ENCODE results near the gene RELT.

- TF ChIP-seq POLR2AphosphoS5 (IDR thresholded peaks at IDR 0.05; ENCODE audit: borderline replicate concordance, low read depth, low read length): no peak
- no peak for TF ChIP-seq EZH2 (IDR thresholded peaks at IDR 0.05)
- no peak for TF ChIP-seq FOXP2 (optimal IDR thresholded peaks at IDR 0.05; ENCODE audit: control extremely low read depth, extremely low read length, insufficient read depth)
Measured at GRCh38 chr11:73376803-73377629, 817 bp downstream of the RELT start.

All from SK-N-MC (cell line).